Bronchus fibroblast of lung (primary cell): ENCODE measurements around the gene NDFIP2. TPM values are rescaled to one million over a fixed set of nuclear protein-coding genes. Genes with fewer than 3 reads are reported as not detected.

Experiments used
- total RNA-seq: library from RNA; depleted of rRNA; stranded (reverse); fragments of >200 nt; gene quantifications from 2 replicates; pipeline ENCODE4 v1.2.3, GENCODE V29; 2015

Gene NDFIP2, protein sequence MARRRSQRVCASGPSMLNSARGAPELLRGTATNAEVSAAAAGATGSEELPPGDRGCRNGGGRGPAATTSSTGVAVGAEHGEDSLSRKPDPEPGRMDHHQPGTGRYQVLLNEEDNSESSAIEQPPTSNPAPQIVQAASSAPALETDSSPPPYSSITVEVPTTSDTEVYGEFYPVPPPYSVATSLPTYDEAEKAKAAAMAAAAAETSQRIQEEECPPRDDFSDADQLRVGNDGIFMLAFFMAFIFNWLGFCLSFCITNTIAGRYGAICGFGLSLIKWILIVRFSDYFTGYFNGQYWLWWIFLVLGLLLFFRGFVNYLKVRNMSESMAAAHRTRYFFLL
- total RNA-seq = 17.1 and 18.7 TPM in 2 replicates

DNA sequence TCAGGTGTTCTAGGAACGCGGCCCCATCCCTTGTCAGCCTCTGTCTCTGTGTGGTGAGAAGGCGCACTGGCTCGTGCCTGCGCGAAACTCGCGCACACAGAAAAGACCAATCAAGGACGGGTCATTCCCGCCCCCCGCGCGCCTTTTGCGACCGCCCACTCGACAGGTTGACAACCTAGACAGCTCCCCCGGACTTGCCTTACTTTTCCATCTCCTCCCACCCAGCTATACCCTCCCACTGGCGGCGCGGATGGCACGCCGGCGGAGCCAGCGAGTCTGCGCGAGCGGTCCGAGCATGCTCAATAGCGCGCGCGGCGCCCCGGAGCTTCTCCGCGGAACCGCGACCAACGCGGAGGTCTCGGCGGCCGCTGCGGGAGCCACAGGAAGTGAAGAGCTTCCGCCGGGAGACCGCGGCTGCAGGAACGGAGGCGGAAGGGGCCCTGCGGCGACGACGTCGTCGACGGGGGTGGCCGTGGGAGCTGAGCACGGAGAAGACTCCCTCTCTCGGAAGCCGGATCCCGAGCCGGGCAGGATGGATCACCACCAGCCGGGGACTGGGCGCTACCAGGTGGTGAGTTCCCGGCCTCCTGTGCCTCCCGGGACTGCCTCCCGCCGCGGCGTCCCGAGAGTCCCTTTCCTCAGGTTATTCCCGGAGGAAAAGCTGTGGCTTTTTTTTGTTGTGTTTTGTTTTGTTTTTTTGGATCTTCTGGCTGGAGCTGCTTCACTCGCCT, at the start of gene NDFIP2:
NDFIP2 (plus strand) TSS at position 202 of the 731 bp plus-strand sequence; CDS start at position 251, 49 bp downstream.

Other genes starting within 250 kb of the NDFIP2 start
- 15.0 and 18.8 TPM in 2 replicates for gene RBM26, start 74.9 kb upstream of the NDFIP2 start, total RNA-seq